Measurements from ENCODE around the gene NLRC3. TPM values are rescaled to one million over a fixed set of nuclear protein-coding genes. Genes with fewer than 3 reads are reported as not detected.

The NLRC3 gene
- total RNA-seq, 1 experiment from 2014 or later: 0.26 TPM

GRCh38 chr16:3553138-3553923 is 23.9 kb downstream of the NLRC3 start:
- Histone ChIP-seq H3K27ac (ENCODE audit: low read length) (no peak overlapping the region), H3K36me3 (ENCODE audit: control insufficient read depth, insufficient read depth, low read length) (no peaks in the 10 kb centered on the region), H3K9me3 (ENCODE audit: control insufficient read depth, insufficient read depth, low read depth, low read length) (no peaks in the 10 kb centered on the region), H3K4me3 (ENCODE audit: low read depth in 2 of 2, low read length in 2 of 2) (no peak overlapping the region), H3K4me1 (ENCODE audit: control insufficient read depth, insufficient read depth, low read length) (no peaks in the 10 kb centered on the region), H3K27me3 (ENCODE audit: control insufficient read depth, insufficient read depth, low read length) (no peaks in the 10 kb centered on the region)
- ChIA-PET CTCF (no interaction called here), POLR2A (no interaction called here)
- no TSS peak for BruUV-seq (replicated peaks)
- in situ Hi-C loops (cut with HindIII; ENCODE audit: low pct_unique_long_range_greater_than_20kb, low sequenced_read_pairs) (no loop called here), intact Hi-C loops (cut with micrococcal nuclease; ENCODE audit: unreplicated experiment) (no loop called here)
- TF ChIP-seq TCF7L2 (IDR thresholded peaks at IDR 0.05; ENCODE audit: low read depth, low read length): no peak
- TF ChIP-seq REST (IDR thresholded peaks at IDR 0.05; ENCODE audit: insufficient read depth in 1 of 2, low read depth in 2 of 2, low read length in 1 of 2): no peak
- no peak for TF ChIP-seq SIN3A (IDR thresholded peaks at IDR 0.05; ENCODE audit: borderline replicate concordance, insufficient read depth, low read depth, low read length)
- no peak for TF ChIP-seq CTCF (IDR thresholded peaks at IDR 0.05)
- TF ChIP-seq POLR2AphosphoS5 (IDR thresholded peaks at IDR 0.05; ENCODE audit: low read depth, low read length): no peak
- no peak for ATAC-seq
- no peak for DNase-seq (ENCODE audit: low read depth, low spot score)

GRCh38 chr16:3550851-3551847 is 26.1 kb downstream of the NLRC3 start:
- DNase-seq (ENCODE audit: low read depth, low spot score): no peak
- H3K4me3 ChIP-seq (ENCODE audit: low read depth in 2 of 2, low read length in 2 of 2): no peak overlapping the region
- no TSS peak for BruUV-seq (replicated peaks)
- in situ Hi-C loops (cut with HindIII; ENCODE audit: low pct_unique_long_range_greater_than_20kb, low sequenced_read_pairs): no loop called here
- CTCF ChIA-PET: no interaction called here
- H3K9me3 ChIP-seq (ENCODE audit: control insufficient read depth, insufficient read depth, low read depth, low read length): no peaks in the 10 kb centered on the region
- intact Hi-C loops (cut with micrococcal nuclease; ENCODE audit: unreplicated experiment): no loop called here
- ATAC-seq: no peak
- H3K27me3 ChIP-seq (ENCODE audit: control insufficient read depth, insufficient read depth, low read length): no peaks in the 10 kb centered on the region
- POLR2A ChIA-PET: interaction anchor here (0.6 kb wide), 1 partner anchor 316 kb away, joined by 3 read pairs; no protein-coding TSS in a partner anchor
- no peak overlapping the region for H3K27ac ChIP-seq (ENCODE audit: low read length)
- H3K36me3 ChIP-seq (ENCODE audit: control insufficient read depth, insufficient read depth, low read length): no peaks in the 10 kb centered on the region
- H3K4me1 ChIP-seq (ENCODE audit: control insufficient read depth, insufficient read depth, low read length): no peaks in the 10 kb centered on the region
- TF ChIP-seq CTCF (IDR thresholded peaks at IDR 0.05): no peak
- TF ChIP-seq SIN3A (IDR thresholded peaks at IDR 0.05; ENCODE audit: borderline replicate concordance, insufficient read depth, low read depth, low read length): no peak
- TF ChIP-seq POLR2AphosphoS5 (IDR thresholded peaks at IDR 0.05; ENCODE audit: low read depth, low read length): no peak
- no peak for TF ChIP-seq TCF7L2 (IDR thresholded peaks at IDR 0.05; ENCODE audit: low read depth, low read length)

Measured in Panc1 (cell line).